ENCODE results near the gene SUN2.

DNA sequence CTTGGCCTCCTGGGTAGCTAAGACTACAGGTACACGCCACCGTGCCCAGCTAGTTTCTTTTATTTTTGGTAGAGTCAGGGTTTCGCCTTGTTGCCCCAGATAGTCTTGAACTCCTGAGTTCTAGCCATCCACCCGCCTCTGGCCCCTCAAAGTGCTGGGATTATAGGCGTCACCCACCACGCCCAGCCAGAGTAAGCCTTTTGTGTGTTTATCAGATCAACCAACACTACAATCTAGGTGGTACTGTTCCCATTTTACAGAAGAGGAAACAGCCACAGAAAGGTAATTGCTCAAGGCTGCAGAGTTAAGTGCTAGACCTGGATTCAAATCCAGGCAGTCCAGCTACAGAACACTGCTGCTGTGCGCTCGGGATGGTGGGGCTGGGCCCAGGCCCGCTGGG lies 70.9 kb downstream of the SUN2 start:
- TF ChIP-seq POLR2A (IDR thresholded peaks at IDR 0.05; ENCODE audit: low read depth, low read length) (no peak), CTCF (conservative IDR thresholded peaks at IDR 0.05; ENCODE audit: low read depth, low read length) (no peak), MAZ (IDR thresholded peaks at IDR 0.05; ENCODE audit: borderline replicate concordance, low read depth, low read length) (no peak)
